HAP-1 (cell line): Measurements from ENCODE around the gene CPSF3.

ENCODE experiments used
- DNase-seq, 2 experiments: peaks; one replicate each; pipeline ENCODE4 v3.0.0-alpha.2; 2016 to 2020; ENCODE audit warnings: low spot score in 2 of 2
- H3K27me3 ChIP-seq: fragments of 250-450 bp; sonication (Bioruptor Pico); 2 replicates; pipeline ENCODE4 v1.5.1; 2020; ENCODE audit warnings: low read depth, mild to moderate bottlenecking, moderate library complexity
- H3K36me3 ChIP-seq: fragments of 250-450 bp; sonication (Bioruptor Pico); replicated peaks from 2 replicates; pipeline ENCODE4 v1.5.1; 2020; ENCODE audit warnings: mild to moderate bottlenecking
- H3K4me1 ChIP-seq: fragments of 250-450 bp; sonication (Bioruptor Pico); 2 replicates; pipeline ENCODE4 v1.5.1; 2020; ENCODE audit warnings: mild to moderate bottlenecking
- H3K4me3 ChIP-seq: fragments of 250-450 bp; sonication (Bioruptor Pico); 2 replicates; pipeline ENCODE4 v1.5.1; 2020; ENCODE audit warnings: mild to moderate bottlenecking, moderate library complexity
- H3K9me3 ChIP-seq: fragments of 250-450 bp; sonication (Bioruptor Pico); 2 replicates; pipeline ENCODE4 v1.5.1; 2020; ENCODE audit warnings: mild to moderate bottlenecking, moderate library complexity
- in situ Hi-C: fragments of 300-500 bp; cut with MboI; formaldehyde crosslinking; loops from 3 replicates; pipeline ENCODE4 v1.14.3; 2020; ENCODE audit warnings: low sequenced_read_pairs, inconsistent platforms, mixed read lengths

Gene CPSF3

GRCh38 chr2:9423100-9423921 lies at the start of gene CPSF3, which contains the start of gene ITGB1BP1:
CPSF3 (plus strand) TSS chr2:9423654; CDS start chr2:9423774, 120 bp downstream.
ITGB1BP1 (minus strand) TSS chr2:9423528; CDS start chr2:9418697, 4,831 bp downstream.
- Histone ChIP-seq H3K4me1 (peaks cover 13% of the 10 kb centered on the region), H3K27me3 (no peaks in the 10 kb centered on the region), H3K4me3 (peak within 1 kb of the TSS; percentile 92), H3K36me3 (peaks cover under 1% of the 10 kb centered on the region), H3K9me3 (no peaks in the 10 kb centered on the region)
- in situ Hi-C loops, result no loop called here
- peak; percentile 92 to 98 for DNase-seq

GRCh38 chr2:9374071-9374730 lies 49.3 kb upstream of the CPSF3 start:
- no peak for DNase-seq
- Histone ChIP-seq H3K4me3 (no peak overlapping the region), H3K27me3 (no peaks in the 10 kb centered on the region), H3K9me3 (no peaks in the 10 kb centered on the region), H3K36me3 (peaks cover 10% of the 10 kb centered on the region), H3K4me1 (peaks cover 4% of the 10 kb centered on the region; the same call in 1 of the 2 replicates)
- in situ Hi-C loops, result no loop called here

GRCh38 chr2:9375857-9376428 lies 47.5 kb upstream of the CPSF3 start:
- no peak overlapping the region for H3K4me3 ChIP-seq
- DNase-seq, result no peak
- H3K27me3 ChIP-seq, result no peaks in the 10 kb centered on the region
- H3K9me3 ChIP-seq, result no peaks in the 10 kb centered on the region
- in situ Hi-C loops, result no loop called here
- H3K4me1 ChIP-seq, result peaks cover 4% of the 10 kb centered on the region; the same call in 1 of the 2 replicates
- peaks cover 13% of the 10 kb centered on the region for H3K36me3 ChIP-seq

- Histone ChIP-seq H3K27me3 (no peaks in the 10 kb centered on the region), H3K4me1 (no peaks in the 10 kb centered on the region), H3K4me3 (no peak overlapping the region), H3K9me3 (no peaks in the 10 kb centered on the region), H3K36me3 (peaks cover 18% of the 10 kb centered on the region)
- DNase-seq, result no peak
- in situ Hi-C loops, result no loop called here
Observed at GRCh38 chr2:9377461-9378097, 45.9 kb upstream of the CPSF3 start.

GRCh38 chr2:9378433-9379390 lies 44.7 kb upstream of the CPSF3 start:
- no peaks in the 10 kb centered on the region for H3K27me3 ChIP-seq
- no peak for DNase-seq
- no peak overlapping the region for H3K4me3 ChIP-seq
- in situ Hi-C loops, result no loop called here
- peaks cover 18% of the 10 kb centered on the region for H3K36me3 ChIP-seq
- H3K4me1 ChIP-seq, result no peaks in the 10 kb centered on the region
- H3K9me3 ChIP-seq, result no peaks in the 10 kb centered on the region

GRCh38 chr2:9379391-9379755 lies 44.1 kb upstream of the CPSF3 start:
- in situ Hi-C loops, result no loop called here

GRCh38 chr2:9380702-9381628 lies 42.5 kb upstream of the CPSF3 start:
- no peak for DNase-seq
- Histone ChIP-seq H3K36me3 (peaks cover 24% of the 10 kb centered on the region), H3K4me3 (no peak overlapping the region), H3K9me3 (no peaks in the 10 kb centered on the region), H3K27me3 (no peaks in the 10 kb centered on the region), H3K4me1 (no peaks in the 10 kb centered on the region)
- in situ Hi-C loops, result no loop called here

More at GRCh38 chr2:9379391-9379755, 44.1 kb upstream of the CPSF3 start:
- Histone ChIP-seq H3K27me3 (no peaks in the 10 kb centered on the region), H3K4me3 (no peak overlapping the region), H3K36me3 (peaks cover 18% of the 10 kb centered on the region), H3K9me3 (no peaks in the 10 kb centered on the region), H3K4me1 (no peaks in the 10 kb centered on the region)
- DNase-seq, result no peak

GRCh38 chr2:9382604-9383235 lies 40.7 kb upstream of the CPSF3 start:
- in situ Hi-C loops, result no loop called here

GRCh38 chr2:9384521-9384920 lies 38.9 kb upstream of the CPSF3 start:
- Histone ChIP-seq H3K9me3 (no peaks in the 10 kb centered on the region), H3K27me3 (no peaks in the 10 kb centered on the region), H3K36me3 (peaks cover 21% of the 10 kb centered on the region), H3K4me3 (no peak overlapping the region), H3K4me1 (no peaks in the 10 kb centered on the region)
- no peak for DNase-seq
- in situ Hi-C loops, result no loop called here

More at GRCh38 chr2:9382604-9383235, 40.7 kb upstream of the CPSF3 start:
- Histone ChIP-seq H3K9me3 (no peaks in the 10 kb centered on the region), H3K36me3 (peaks cover 20% of the 10 kb centered on the region), H3K4me1 (no peaks in the 10 kb centered on the region), H3K27me3 (no peaks in the 10 kb centered on the region), H3K4me3 (no peak overlapping the region)
- no peak for DNase-seq

GRCh38 chr2:9385841-9386240 lies 37.6 kb upstream of the CPSF3 start:
- no peaks in the 10 kb centered on the region for H3K9me3 ChIP-seq
- no peak for DNase-seq
- in situ Hi-C loops, result no loop called here
- no peak overlapping the region for H3K4me3 ChIP-seq
- H3K27me3 ChIP-seq, result no peaks in the 10 kb centered on the region
- peaks cover 19% of the 10 kb centered on the region for H3K36me3 ChIP-seq
- H3K4me1 ChIP-seq, result no peaks in the 10 kb centered on the region

- DNase-seq, result no peak
- Histone ChIP-seq H3K4me3 (no peak overlapping the region), H3K4me1 (no peaks in the 10 kb centered on the region), H3K27me3 (no peaks in the 10 kb centered on the region), H3K36me3 (peaks cover 13% of the 10 kb centered on the region), H3K9me3 (no peaks in the 10 kb centered on the region)
- in situ Hi-C loops, result no loop called here
Observed at GRCh38 chr2:9388199-9388681, 35.2 kb upstream of the CPSF3 start.
